HEK293 (cell line): ENCODE measurements around the gene SDF2L1.

Source experiments
- CTCF ChIA-PET: fragments of 350-600 bp; formaldehyde crosslinking; extraction: SDS; loops from one replicate; lab custom pipeline; 2021; ENCODE audit warnings: antibody characterized with exemption; lab: Yijun Ruan, JAX
- POLR2A ChIA-PET: fragments of 300-600 bp; formaldehyde crosslinking; extraction: SDS; loops from one replicate; lab custom pipeline; 2020; ENCODE audit warnings: antibody characterized with exemption, inconsistent platforms; lab: Yijun Ruan, JAX
- H3K27ac ChIP-seq: fragments of 200-500 bp; sonication (Bioruptor generic); 2 replicates; pipeline ENCODE4 v1.5.1; 2014; ENCODE audit warnings: low read depth, low read length, control low read depth, inconsistent platforms; ENCODE audit errors: extremely low read depth
- H3K36me3 ChIP-seq, 2 experiments: fragments of 200-500 bp in 1 of 2; sonication (Bioruptor generic) in 1 of 2; 1 replicate in 1 of 2; 2 replicates in 1 of 2; pipeline ENCODE4 v1.5.1; 2014 to 2017; ENCODE audit warnings: inconsistent platforms in 2 of 2, low read length in 2 of 2; ENCODE audit not compliant: control insufficient read depth in 2 of 2, insufficient read depth in 1 of 2
- H3K4me1 ChIP-seq: fragments of 200-500 bp; sonication (Bioruptor generic); 2 replicates; pipeline ENCODE4 v1.5.1; 2014; ENCODE audit warnings: mild to moderate bottlenecking, low read length, inconsistent platforms; ENCODE audit not compliant: control insufficient read depth, insufficient read depth
- H3K4me3 ChIP-seq: 2 replicates; pipeline ENCODE4 v1.5.1; 2011; ENCODE audit warnings: low read depth, mild to moderate bottlenecking, control low read depth, low read length, moderate library complexity
- H3K9me3 ChIP-seq: fragments of 200-500 bp; sonication (Bioruptor generic); 2 replicates; pipeline ENCODE4 v1.5.1; 2014; ENCODE audit warnings: low read depth, low read length, inconsistent platforms; ENCODE audit not compliant: control insufficient read depth, insufficient read depth
- CTCF ChIP-seq: fragments of 450-650 bp; formaldehyde crosslinking; IDR thresholded peaks from 2 replicates; pipeline ENCODE4 v1.5.1; 2016; ENCODE audit warnings: missing biosample characterization, missing genetic modification characterization
- YY1 ChIP-seq: fragments of 450-650 bp; formaldehyde crosslinking; IDR thresholded peaks from 2 replicates; pipeline ENCODE4 v1.5.1; 2018; ENCODE audit warnings: missing biosample characterization, missing genetic modification characterization
- ZBTB48 ChIP-seq: fragments of 450-650 bp; formaldehyde crosslinking; IDR thresholded peaks from 2 replicates; pipeline ENCODE4 v1.5.1; 2016; ENCODE audit warnings: missing biosample characterization, missing genetic modification characterization
- ZNF148 ChIP-seq: fragments of 450-650 bp; formaldehyde crosslinking; IDR thresholded peaks from 2 replicates; pipeline ENCODE4 v1.5.0; 2017; ENCODE audit warnings: missing biosample characterization, missing genetic modification characterization, borderline replicate concordance
- ZNF23 ChIP-seq: fragments of 450-650 bp; formaldehyde crosslinking; IDR thresholded peaks from 2 replicates; pipeline ENCODE4 v1.5.1; 2016; ENCODE audit warnings: missing biosample characterization, missing genetic modification characterization, borderline replicate concordance
- ZNF302 ChIP-seq: fragments of 450-650 bp; formaldehyde crosslinking; IDR thresholded peaks from 2 replicates; pipeline ENCODE4 v1.5.1; 2016; ENCODE audit warnings: missing biosample characterization, missing genetic modification characterization, low read depth
- ZNF580 ChIP-seq: fragments of 450-650 bp; formaldehyde crosslinking; IDR thresholded peaks from 2 replicates; pipeline ENCODE4 v1.5.1; 2016; ENCODE audit warnings: missing biosample characterization, missing genetic modification characterization
- ZNF624 ChIP-seq: fragments of 450-650 bp; formaldehyde crosslinking; IDR thresholded peaks from 2 replicates; pipeline ENCODE4 v1.5.1; 2017; ENCODE audit warnings: missing biosample characterization, missing genetic modification characterization
- ZNF639 ChIP-seq: fragments of 450-650 bp; formaldehyde crosslinking; IDR thresholded peaks from 2 replicates; pipeline ENCODE4 v1.5.1; 2016; ENCODE audit warnings: missing biosample characterization, missing genetic modification characterization
- ZNF76 ChIP-seq: fragments of 450-650 bp; formaldehyde crosslinking; IDR thresholded peaks from 2 replicates; pipeline ENCODE4; 2016; ENCODE audit warnings: low read depth, missing biosample characterization, missing genetic modification characterization, borderline replicate concordance
- ZNF777 ChIP-seq: fragments of 450-650 bp; formaldehyde crosslinking; IDR thresholded peaks from 2 replicates; pipeline ENCODE4 v1.5.1; 2017; ENCODE audit warnings: missing biosample characterization, missing genetic modification characterization, borderline replicate concordance
- ZXDB ChIP-seq: fragments of 450-650 bp; formaldehyde crosslinking; IDR thresholded peaks from 2 replicates; pipeline ENCODE4 v1.5.1; 2016; ENCODE audit warnings: missing biosample characterization, missing genetic modification characterization
- TF ChIP-seq, protein P1 (sequence below): fragments of 450-650 bp; formaldehyde crosslinking; optimal IDR thresholded peaks from 2 replicates; pipeline ENCODE3; 2016; ENCODE audit warnings: missing biosample characterization, mild to moderate bottlenecking, missing genetic modification characterization
- TF ChIP-seq, protein P2 (sequence below): fragments of 450-650 bp; formaldehyde crosslinking; IDR thresholded peaks from 2 replicates; pipeline ENCODE4 v1.5.1; 2016; ENCODE audit warnings: missing biosample characterization, missing genetic modification characterization

The SDF2L1 gene

GRCh38 chr22:21684492-21685163, 42.5 kb downstream of the SDF2L1 start:
- ChIA-PET CTCF (interaction anchor here (0.9 to 1.0 kb wide), 2 partner anchors 14 to 268 kb away, joined by 3 to 4 read pairs; partner anchors contain the start of gene PPM1F), POLR2A (interaction anchor here (0.7 kb wide), 1 partner anchor 13 kb away, joined by 5 read pairs; no protein-coding TSS in a partner anchor)
- Histone ChIP-seq H3K36me3 (peaks cover 0 to 79% of the 10 kb centered on the region in 2 experiments; a peak in 2 of 3 replicates), H3K9me3 (no peaks in the 10 kb centered on the region), H3K27ac (no peak overlapping the region), H3K4me3 (no peak overlapping the region), H3K4me1 (no peaks in the 10 kb centered on the region)
- TF ChIP-seq ZNF639: no peak
- TF ChIP-seq ZNF23: no peak
- no peak for TF ChIP-seq YY1 (tag by site-specific recombination)
- no peak for TF ChIP-seq ZNF76 (tag by site-specific recombination)
- TF ChIP-seq ZNF777: no peak
- TF ChIP-seq ZNF148 (tag by site-specific recombination): no peak
- TF ChIP-seq CTCF (tag by site-specific recombination): no peak
- no peak for TF ChIP-seq ZXDB (tag by site-specific recombination)
- TF ChIP-seq ZNF302 (tag by site-specific recombination): no peak
- no peak for TF ChIP-seq ZBTB48 (tag by site-specific recombination)
- TF ChIP-seq, protein P1, sequence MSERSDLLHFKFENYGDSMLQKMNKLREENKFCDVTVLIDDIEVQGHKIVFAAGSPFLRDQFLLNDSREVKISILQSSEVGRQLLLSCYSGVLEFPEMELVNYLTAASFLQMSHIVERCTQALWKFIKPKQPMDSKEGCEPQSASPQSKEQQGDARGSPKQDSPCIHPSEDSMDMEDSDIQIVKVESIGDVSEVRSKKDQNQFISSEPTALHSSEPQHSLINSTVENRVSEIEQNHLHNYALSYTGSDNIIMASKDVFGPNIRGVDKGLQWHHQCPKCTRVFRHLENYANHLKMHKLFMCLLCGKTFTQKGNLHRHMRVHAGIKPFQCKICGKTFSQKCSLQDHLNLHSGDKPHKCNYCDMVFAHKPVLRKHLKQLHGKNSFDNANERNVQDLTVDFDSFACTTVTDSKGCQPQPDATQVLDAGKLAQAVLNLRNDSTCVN (tag by site-specific recombination): no peak
- TF ChIP-seq ZNF580 (tag by site-specific recombination): no peak
- TF ChIP-seq, protein P2, sequence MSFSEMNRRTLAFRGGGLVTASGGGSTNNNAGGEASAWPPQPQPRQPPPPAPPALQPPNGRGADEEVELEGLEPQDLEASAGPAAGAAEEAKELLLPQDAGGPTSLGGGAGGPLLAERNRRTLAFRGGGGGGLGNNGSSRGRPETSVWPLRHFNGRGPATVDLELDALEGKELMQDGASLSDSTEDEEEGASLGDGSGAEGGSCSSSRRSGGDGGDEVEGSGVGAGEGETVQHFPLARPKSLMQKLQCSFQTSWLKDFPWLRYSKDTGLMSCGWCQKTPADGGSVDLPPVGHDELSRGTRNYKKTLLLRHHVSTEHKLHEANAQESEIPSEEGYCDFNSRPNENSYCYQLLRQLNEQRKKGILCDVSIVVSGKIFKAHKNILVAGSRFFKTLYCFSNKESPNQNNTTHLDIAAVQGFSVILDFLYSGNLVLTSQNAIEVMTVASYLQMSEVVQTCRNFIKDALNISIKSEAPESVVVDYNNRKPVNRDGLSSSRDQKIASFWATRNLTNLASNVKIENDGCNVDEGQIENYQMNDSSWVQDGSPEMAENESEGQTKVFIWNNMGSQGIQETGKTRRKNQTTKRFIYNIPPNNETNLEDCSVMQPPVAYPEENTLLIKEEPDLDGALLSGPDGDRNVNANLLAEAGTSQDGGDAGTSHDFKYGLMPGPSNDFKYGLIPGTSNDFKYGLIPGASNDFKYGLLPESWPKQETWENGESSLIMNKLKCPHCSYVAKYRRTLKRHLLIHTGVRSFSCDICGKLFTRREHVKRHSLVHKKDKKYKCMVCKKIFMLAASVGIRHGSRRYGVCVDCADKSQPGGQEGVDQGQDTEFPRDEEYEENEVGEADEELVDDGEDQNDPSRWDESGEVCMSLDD (tag by site-specific recombination): no peak
- TF ChIP-seq ZNF624: no peak
